ENCODE results near the gene MAP2K4.

The MAP2K4 gene

GRCh38 chr17:12037970-12038369 is 17.3 kb downstream of the MAP2K4 start:
- H3K27ac ChIP-seq: no peak overlapping the region
- no peak for TF ChIP-seq ZFX (IDR thresholded peaks at IDR 0.05)
- TF ChIP-seq, protein P1, sequence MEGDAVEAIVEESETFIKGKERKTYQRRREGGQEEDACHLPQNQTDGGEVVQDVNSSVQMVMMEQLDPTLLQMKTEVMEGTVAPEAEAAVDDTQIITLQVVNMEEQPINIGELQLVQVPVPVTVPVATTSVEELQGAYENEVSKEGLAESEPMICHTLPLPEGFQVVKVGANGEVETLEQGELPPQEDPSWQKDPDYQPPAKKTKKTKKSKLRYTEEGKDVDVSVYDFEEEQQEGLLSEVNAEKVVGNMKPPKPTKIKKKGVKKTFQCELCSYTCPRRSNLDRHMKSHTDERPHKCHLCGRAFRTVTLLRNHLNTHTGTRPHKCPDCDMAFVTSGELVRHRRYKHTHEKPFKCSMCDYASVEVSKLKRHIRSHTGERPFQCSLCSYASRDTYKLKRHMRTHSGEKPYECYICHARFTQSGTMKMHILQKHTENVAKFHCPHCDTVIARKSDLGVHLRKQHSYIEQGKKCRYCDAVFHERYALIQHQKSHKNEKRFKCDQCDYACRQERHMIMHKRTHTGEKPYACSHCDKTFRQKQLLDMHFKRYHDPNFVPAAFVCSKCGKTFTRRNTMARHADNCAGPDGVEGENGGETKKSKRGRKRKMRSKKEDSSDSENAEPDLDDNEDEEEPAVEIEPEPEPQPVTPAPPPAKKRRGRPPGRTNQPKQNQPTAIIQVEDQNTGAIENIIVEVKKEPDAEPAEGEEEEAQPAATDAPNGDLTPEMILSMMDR (conservative IDR thresholded peaks at IDR 0.05): no peak

DNA sequence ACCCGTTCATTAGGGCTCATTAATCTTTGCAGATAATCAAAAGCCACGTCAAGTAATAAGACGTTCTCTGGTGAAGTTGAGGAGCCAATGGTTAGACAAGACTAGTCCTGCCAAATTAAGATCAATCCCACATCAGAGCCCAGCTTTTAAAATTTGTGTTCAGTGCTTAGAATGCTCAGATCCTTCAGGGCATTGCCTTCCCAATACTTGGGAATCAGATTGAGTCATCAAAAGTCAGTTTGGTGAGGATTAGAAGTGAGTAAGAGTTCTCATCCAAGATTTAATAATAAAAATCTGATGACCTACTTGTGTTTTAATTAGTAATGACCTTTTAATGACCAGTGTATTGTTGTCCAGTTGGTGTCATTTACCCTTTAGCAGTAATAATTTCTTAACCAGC is 19.8 kb downstream of the MAP2K4 start:
- no peak overlapping the region for H3K27ac ChIP-seq
- TF ChIP-seq, protein P1 (conservative IDR thresholded peaks at IDR 0.05): no peak
- TF ChIP-seq ZFX (IDR thresholded peaks at IDR 0.05): no peak

- no peak overlapping the region for H3K27ac ChIP-seq
- TF ChIP-seq, protein P1 (conservative IDR thresholded peaks at IDR 0.05): no peak
- TF ChIP-seq ZFX (IDR thresholded peaks at IDR 0.05): no peak
Observed at GRCh38 chr17:12041312-12041711, 20.6 kb downstream of the MAP2K4 start.

GRCh38 chr17:12043702-12044101 is 23.0 kb downstream of the MAP2K4 start:
- TF ChIP-seq, protein P1 (conservative IDR thresholded peaks at IDR 0.05): no peak
- no peak for TF ChIP-seq ZFX (IDR thresholded peaks at IDR 0.05)
- H3K27ac ChIP-seq: no peak overlapping the region

DNA sequence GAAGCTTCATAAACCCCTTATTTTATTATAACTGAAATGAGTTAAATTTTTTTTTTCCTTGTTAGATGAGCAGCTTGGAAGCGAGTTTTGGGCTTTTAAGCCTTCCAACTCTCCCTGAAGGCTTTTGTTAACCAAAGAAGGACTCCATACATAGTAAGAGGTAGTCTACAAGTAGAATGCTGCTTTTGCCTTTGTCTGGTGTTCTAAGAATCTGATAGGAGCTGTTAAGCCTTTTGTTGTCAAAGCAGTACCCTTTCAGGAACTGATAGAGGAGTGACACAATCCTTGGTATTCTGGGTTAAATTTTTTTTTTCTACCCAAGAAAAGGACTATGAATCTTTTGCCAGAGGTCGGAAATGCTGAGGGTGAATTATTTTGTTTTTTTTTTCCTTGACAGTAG is 26.1 kb downstream of the MAP2K4 start:
- H3K27ac ChIP-seq: no peak overlapping the region
- no peak for TF ChIP-seq ZFX (IDR thresholded peaks at IDR 0.05)
- TF ChIP-seq, protein P1 (conservative IDR thresholded peaks at IDR 0.05): no peak

GRCh38 chr17:12047681-12048376 is 27.2 kb downstream of the MAP2K4 start:
- no peak for TF ChIP-seq ZFX (IDR thresholded peaks at IDR 0.05)
- TF ChIP-seq, protein P1 (conservative IDR thresholded peaks at IDR 0.05): no peak
- H3K27ac ChIP-seq: no peak overlapping the region

DNA sequence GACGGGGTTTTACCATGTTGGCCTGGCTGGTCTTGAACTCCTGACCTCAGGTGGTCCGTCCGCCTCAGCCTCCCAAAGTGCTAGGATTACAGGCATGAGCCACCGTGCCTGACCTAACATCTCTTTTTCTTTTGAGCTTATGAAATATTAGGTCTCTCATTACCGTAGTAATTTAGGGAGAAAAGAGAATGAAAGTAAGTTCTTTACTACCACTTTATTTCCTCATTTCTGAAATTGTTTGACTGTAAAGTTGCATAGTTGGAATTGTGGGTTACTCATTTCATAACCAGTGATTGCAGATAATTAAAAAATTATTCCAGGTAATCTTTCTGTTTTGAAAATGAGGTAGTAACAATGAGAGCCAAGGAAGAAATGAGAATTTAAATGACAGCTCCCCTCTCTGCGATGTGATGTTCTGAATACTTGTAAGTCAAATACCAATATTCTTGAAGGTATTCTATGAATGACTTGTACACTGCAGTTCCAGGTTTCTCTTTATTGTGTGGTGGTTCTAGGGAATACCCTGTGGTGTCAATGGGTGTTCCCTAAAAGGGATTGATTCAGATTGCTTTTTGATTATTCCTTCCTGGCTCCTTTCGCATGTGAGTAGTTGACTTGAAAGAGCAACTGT is 28.3 kb downstream of the MAP2K4 start:
- no peak overlapping the region for H3K27ac ChIP-seq
- TF ChIP-seq ZFX (IDR thresholded peaks at IDR 0.05): no peak
- TF ChIP-seq, protein P1 (conservative IDR thresholded peaks at IDR 0.05): no peak
